ENCODE data around the gene GATA5.

Gene GATA5

GRCh38 chr20:62507991-62508640 is 32.3 kb upstream of the GATA5 start:
- Histone ChIP-seq H3K27ac (no peak overlapping the region), H3K4me3 (no peak overlapping the region), H3K36me3 (ENCODE audit: insufficient read depth, low read length) (no peaks in the 10 kb centered on the region), H3K9me3 (ENCODE audit: low read depth, low read length) (no peaks in the 10 kb centered on the region), H3K9ac (ENCODE audit: insufficient read length) (no peak overlapping the region)
- TF ChIP-seq EZH2 (IDR thresholded peaks at IDR 0.05) (no peak), FOXP2 (optimal IDR thresholded peaks at IDR 0.05; ENCODE audit: control extremely low read depth, extremely low read length, insufficient read depth) (no peak), POLR2AphosphoS5 (IDR thresholded peaks at IDR 0.05; ENCODE audit: borderline replicate concordance, low read depth, low read length) (no peak)
- no peak for DNase-seq (ENCODE audit: low read depth, low spot score)

GRCh38 chr20:62507323-62507722 is 31.5 kb upstream of the GATA5 start:
- no peak overlapping the region for H3K9ac ChIP-seq (ENCODE audit: insufficient read length)
- no peaks in the 10 kb centered on the region for H3K9me3 ChIP-seq (ENCODE audit: low read depth, low read length)
- H3K36me3 ChIP-seq (ENCODE audit: insufficient read depth, low read length), result no peaks in the 10 kb centered on the region
- no peak for DNase-seq (ENCODE audit: low read depth, low spot score)
- no peak overlapping the region for H3K27ac ChIP-seq
- no peak overlapping the region for H3K4me3 ChIP-seq
- TF ChIP-seq EZH2 (IDR thresholded peaks at IDR 0.05) (no peak), FOXP2 (optimal IDR thresholded peaks at IDR 0.05; ENCODE audit: control extremely low read depth, extremely low read length, insufficient read depth) (no peak), POLR2AphosphoS5 (IDR thresholded peaks at IDR 0.05; ENCODE audit: borderline replicate concordance, low read depth, low read length) (no peak)

DNA sequence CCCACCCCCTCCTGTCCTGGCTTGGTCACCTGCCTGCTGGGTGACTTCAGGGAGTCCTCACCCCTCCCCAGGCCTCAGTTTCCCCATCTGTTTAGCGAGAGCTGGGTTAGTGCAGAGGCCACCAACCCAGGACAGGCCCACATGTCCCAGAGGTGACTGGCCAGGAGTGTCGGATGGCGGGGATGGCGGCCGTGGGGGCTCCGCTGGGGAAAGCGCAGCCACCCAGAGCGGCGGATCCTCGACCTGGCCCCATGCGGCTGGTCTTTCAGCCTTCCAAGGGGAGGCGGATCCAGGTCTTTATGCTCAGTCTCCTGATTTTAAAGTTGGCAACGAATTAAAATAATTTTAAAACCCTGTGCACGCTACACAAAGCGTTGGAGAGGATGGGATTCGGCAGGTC is 31.0 kb upstream of the GATA5 start:
- no peak for DNase-seq (ENCODE audit: low read depth, low spot score)
- H3K4me3 ChIP-seq, result no peak overlapping the region
- no peaks in the 10 kb centered on the region for H3K9me3 ChIP-seq (ENCODE audit: low read depth, low read length)
- TF ChIP-seq EZH2 (IDR thresholded peaks at IDR 0.05), result no peak
- no peak for TF ChIP-seq FOXP2 (optimal IDR thresholded peaks at IDR 0.05; ENCODE audit: control extremely low read depth, extremely low read length, insufficient read depth)
- TF ChIP-seq POLR2AphosphoS5 (IDR thresholded peaks at IDR 0.05; ENCODE audit: borderline replicate concordance, low read depth, low read length), result no peak
- no peaks in the 10 kb centered on the region for H3K36me3 ChIP-seq (ENCODE audit: insufficient read depth, low read length)
- H3K27ac ChIP-seq, result no peak overlapping the region
- H3K9ac ChIP-seq (ENCODE audit: insufficient read length), result no peak overlapping the region

GRCh38 chr20:62506087-62506486 is 30.3 kb upstream of the GATA5 start:
- TF ChIP-seq POLR2AphosphoS5 (IDR thresholded peaks at IDR 0.05; ENCODE audit: borderline replicate concordance, low read depth, low read length) (no peak), EZH2 (IDR thresholded peaks at IDR 0.05) (no peak), FOXP2 (optimal IDR thresholded peaks at IDR 0.05; ENCODE audit: control extremely low read depth, extremely low read length, insufficient read depth) (no peak)
- no peak overlapping the region for H3K27ac ChIP-seq
- H3K9ac ChIP-seq (ENCODE audit: insufficient read length), result no peak overlapping the region
- no peaks in the 10 kb centered on the region for H3K36me3 ChIP-seq (ENCODE audit: insufficient read depth, low read length)
- no peaks in the 10 kb centered on the region for H3K9me3 ChIP-seq (ENCODE audit: low read depth, low read length)
- no peak for DNase-seq (ENCODE audit: low read depth, low spot score)
- no peak overlapping the region for H3K4me3 ChIP-seq

DNA sequence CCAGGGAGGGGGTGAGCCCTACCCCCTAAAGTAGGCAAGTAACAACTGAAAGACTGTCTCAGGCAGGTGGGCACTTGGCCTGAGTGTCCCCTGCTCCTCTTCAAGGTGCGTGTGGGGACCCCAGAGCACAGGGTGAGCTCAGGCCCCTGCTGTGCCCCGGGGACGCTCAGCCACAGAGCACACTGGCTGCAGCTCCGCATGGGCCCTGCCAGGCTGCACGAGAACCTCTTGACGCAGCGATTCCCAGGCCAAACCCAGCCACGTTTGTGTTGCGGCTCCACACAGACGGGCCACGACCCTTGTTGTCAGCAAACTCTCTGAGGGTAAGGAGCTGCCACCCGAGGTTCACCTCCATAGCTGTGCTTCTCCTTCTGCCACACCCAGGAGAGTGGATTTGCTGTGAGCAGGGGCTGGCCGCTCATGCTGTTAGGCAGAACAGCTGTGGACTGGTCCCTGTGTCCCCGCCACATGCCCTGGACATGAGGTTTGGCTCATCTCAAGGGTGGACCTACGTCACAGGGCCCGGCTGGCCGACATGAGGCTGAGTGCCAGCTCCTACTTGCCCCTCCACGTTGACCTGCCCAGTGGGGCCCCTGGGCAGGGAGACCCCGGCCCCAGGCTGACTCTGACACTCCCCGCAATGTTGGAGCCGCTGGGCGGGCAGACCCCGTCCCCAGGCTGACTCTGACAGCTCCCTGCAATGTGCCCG is 29.7 kb upstream of the GATA5 start:
- no peak for DNase-seq (ENCODE audit: low read depth, low spot score)
- Histone ChIP-seq H3K9ac (ENCODE audit: insufficient read length) (no peak overlapping the region), H3K4me3 (no peak overlapping the region), H3K27ac (no peak overlapping the region), H3K36me3 (ENCODE audit: insufficient read depth, low read length) (no peaks in the 10 kb centered on the region), H3K9me3 (ENCODE audit: low read depth, low read length) (no peaks in the 10 kb centered on the region)
- no peak for TF ChIP-seq FOXP2 (optimal IDR thresholded peaks at IDR 0.05; ENCODE audit: control extremely low read depth, extremely low read length, insufficient read depth)
- TF ChIP-seq EZH2 (IDR thresholded peaks at IDR 0.05), result no peak
- no peak for TF ChIP-seq POLR2AphosphoS5 (IDR thresholded peaks at IDR 0.05; ENCODE audit: borderline replicate concordance, low read depth, low read length)

- Histone ChIP-seq H3K4me3 (no peak overlapping the region), H3K9me3 (ENCODE audit: low read depth, low read length) (no peaks in the 10 kb centered on the region), H3K36me3 (ENCODE audit: insufficient read depth, low read length) (no peaks in the 10 kb centered on the region), H3K9ac (ENCODE audit: insufficient read length) (no peak overlapping the region), H3K27ac (no peak overlapping the region)
- DNase-seq (ENCODE audit: low read depth, low spot score), result no peak
- no peak for TF ChIP-seq EZH2 (IDR thresholded peaks at IDR 0.05)
- no peak for TF ChIP-seq FOXP2 (optimal IDR thresholded peaks at IDR 0.05; ENCODE audit: control extremely low read depth, extremely low read length, insufficient read depth)
- no peak for TF ChIP-seq POLR2AphosphoS5 (IDR thresholded peaks at IDR 0.05; ENCODE audit: borderline replicate concordance, low read depth, low read length)
Observed at GRCh38 chr20:62504323-62504722, 28.5 kb upstream of the GATA5 start.

GRCh38 chr20:62503401-62504178 is 27.8 kb upstream of the GATA5 start:
- no peak overlapping the region for H3K4me3 ChIP-seq
- no peak overlapping the region for H3K9ac ChIP-seq (ENCODE audit: insufficient read length)
- H3K27ac ChIP-seq, result no peak overlapping the region
- H3K36me3 ChIP-seq (ENCODE audit: insufficient read depth, low read length), result no peaks in the 10 kb centered on the region
- DNase-seq (ENCODE audit: low read depth, low spot score), result no peak
- TF ChIP-seq EZH2 (IDR thresholded peaks at IDR 0.05), result no peak
- no peak for TF ChIP-seq POLR2AphosphoS5 (IDR thresholded peaks at IDR 0.05; ENCODE audit: borderline replicate concordance, low read depth, low read length)
- TF ChIP-seq FOXP2 (optimal IDR thresholded peaks at IDR 0.05; ENCODE audit: control extremely low read depth, extremely low read length, insufficient read depth), result no peak
- H3K9me3 ChIP-seq (ENCODE audit: low read depth, low read length), result no peaks in the 10 kb centered on the region

DNA sequence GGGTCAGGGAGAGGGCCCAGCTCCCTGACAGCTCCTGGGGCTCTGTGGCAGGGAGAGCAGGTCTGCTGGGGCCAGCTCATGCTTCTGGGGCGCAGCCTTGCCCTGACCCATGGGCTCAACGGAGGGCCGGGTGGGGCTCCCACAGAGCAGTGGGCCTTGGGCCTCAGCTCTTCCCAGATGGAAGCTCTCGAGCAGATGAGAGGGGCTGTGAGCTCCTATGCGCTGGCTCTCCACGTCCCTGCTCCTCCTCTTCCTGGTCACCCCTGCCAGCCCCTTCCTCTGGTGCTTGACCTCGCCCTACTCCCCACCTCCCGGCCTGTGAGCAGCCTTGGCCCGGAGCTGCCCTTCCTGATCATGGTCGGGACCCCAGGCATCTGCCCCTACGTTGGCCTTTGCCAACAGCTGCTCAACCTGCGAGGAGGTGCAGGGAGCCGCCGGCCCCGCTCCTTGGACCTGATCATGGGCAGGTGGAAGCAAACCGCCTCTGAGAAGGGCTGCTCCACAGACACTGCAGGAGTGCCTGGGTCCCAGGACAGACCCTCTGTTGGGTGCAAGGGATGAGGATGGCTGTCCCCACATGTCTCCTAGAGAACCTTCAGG is 26.8 kb upstream of the GATA5 start:
- Histone ChIP-seq H3K4me3 (no peak overlapping the region), H3K27ac (no peak overlapping the region), H3K36me3 (ENCODE audit: insufficient read depth, low read length) (no peaks in the 10 kb centered on the region), H3K9ac (ENCODE audit: insufficient read length) (no peak overlapping the region), H3K9me3 (ENCODE audit: low read depth, low read length) (no peaks in the 10 kb centered on the region)
- no peak for DNase-seq (ENCODE audit: low read depth, low spot score)
- TF ChIP-seq POLR2AphosphoS5 (IDR thresholded peaks at IDR 0.05; ENCODE audit: borderline replicate concordance, low read depth, low read length) (no peak), EZH2 (IDR thresholded peaks at IDR 0.05) (no peak), FOXP2 (optimal IDR thresholded peaks at IDR 0.05; ENCODE audit: control extremely low read depth, extremely low read length, insufficient read depth) (no peak)
